Vagina (tissue), 2 donors: ENCODE data around the gene TMC7. TPM values are rescaled to one million over a fixed set of nuclear protein-coding genes. Genes with fewer than 3 reads are reported as not detected.

Experiments used
- DNase-seq, 2 donors: peaks; one replicate each; pipeline ENCODE4 v3.0.0-alpha.2; 2017; ENCODE audit errors: extremely low spot score in 2 of 2
- H3K27ac ChIP-seq: fragments of 200-600 bp; sonication (generic); one replicate; pipeline ENCODE4 v1.5.1; 2019
- H3K27me3 ChIP-seq: fragments of 200-600 bp; sonication (generic); one replicate; pipeline ENCODE4 v1.5.1; 2019
- H3K36me3 ChIP-seq, 2 donors: fragments of 200-600 bp; sonication (generic); one replicate each; pipeline ENCODE4 v1.5.1; 2017 to 2019
- H3K4me1 ChIP-seq: fragments of 200-600 bp; sonication (generic); one replicate; pipeline ENCODE4 v1.5.1; 2019
- H3K4me3 ChIP-seq, 2 donors: fragments of 200-600 bp; sonication (generic); 1 replicate in 1 of 2; 2 replicates in 1 of 2; pipeline ENCODE4 v1.5.1; 2016 to 2019
- H3K9me3 ChIP-seq: fragments of 200-600 bp; sonication (generic); one replicate; pipeline ENCODE4 v1.5.1; 2019
- CTCF ChIP-seq, 3 experiments: fragments of 450-650 bp in 2 of 3; fragments of 200-600 bp in 1 of 3; sonication (generic) in 1 of 3; IDR thresholded peaks; one replicate each; pipeline ENCODE4 v1.5.1; 2017 to 2019; ENCODE audit warnings: antibody characterized with exemption in 3 of 3, mild to moderate bottlenecking in 2 of 3, moderate library complexity in 2 of 3
- POLR2A ChIP-seq, 2 donors: fragments of 450-650 bp; IDR thresholded peaks; one replicate each; pipeline ENCODE4 v1.6.1; 2017; ENCODE audit warnings: antibody characterized with exemption in 2 of 2, mild to moderate bottlenecking in 2 of 2, moderate library complexity in 2 of 2
- POLR2AphosphoS5 ChIP-seq, 2 donors: sonication (generic); formaldehyde crosslinking; IDR thresholded peaks; one replicate each; pipeline ENCODE4 v1.9.0; 2017; ENCODE audit warnings: antibody characterized with exemption in 2 of 2, mild to moderate bottlenecking in 2 of 2, low read depth in 1 of 2; ENCODE audit not compliant: insufficient read depth in 1 of 2
- intact Hi-C: fragments of 100-400 bp; cut with DNase I; formaldehyde crosslinking; loops from one replicate; pipeline ENCODE4 v1.15.1; 2023
- total RNA-seq: library from RNA; depleted of rRNA; stranded (reverse); fragments of >200 nt; gene quantifications from one replicate; pipeline ENCODE4 v1.2.3, GENCODE V29; 2016

Gene TMC7
- total RNA-seq, result 1.7 TPM

DNA sequence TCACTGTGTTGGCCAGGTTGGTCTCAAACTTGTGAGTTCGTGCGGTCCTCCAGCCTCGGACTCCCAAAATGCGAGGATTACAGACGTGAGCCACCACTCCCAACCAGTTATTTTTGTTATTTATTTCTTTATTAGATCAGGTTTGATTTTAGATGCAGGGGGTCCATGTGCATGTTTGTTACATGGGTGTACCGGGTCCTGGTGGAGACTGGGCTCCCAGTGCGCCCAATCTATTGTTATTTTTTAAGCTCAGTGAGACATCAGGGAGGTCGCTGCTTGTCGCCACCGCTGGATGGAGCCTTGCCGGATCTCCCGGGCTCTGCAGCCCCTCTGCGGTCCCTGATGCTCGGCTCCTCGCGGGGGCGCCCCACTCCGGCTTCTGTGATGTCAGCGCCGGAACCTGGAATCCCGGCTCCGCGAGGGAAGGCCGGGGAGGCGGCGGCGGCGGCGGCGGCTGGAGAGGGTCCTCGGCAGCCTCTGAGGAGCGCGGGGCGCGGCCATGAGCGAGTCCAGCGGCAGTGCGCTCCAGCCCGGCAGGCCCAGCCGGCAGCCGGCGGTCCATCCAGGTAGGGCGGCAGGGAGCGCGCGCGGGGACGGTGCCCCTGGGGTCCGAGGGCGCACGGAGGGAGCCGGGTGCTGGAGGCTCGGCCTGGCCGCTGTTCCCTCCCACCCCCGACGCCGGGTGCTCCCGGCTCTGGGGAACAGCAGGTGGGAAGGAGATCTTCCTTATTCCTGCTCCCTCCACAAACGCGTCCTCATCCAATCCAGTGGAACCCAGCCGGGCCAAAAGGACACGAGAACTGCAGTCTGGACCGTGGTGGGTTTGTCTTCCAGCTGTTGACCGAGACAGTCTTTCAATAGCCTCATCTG is at the start of gene TMC7:
Gene TMC7 (plus strand): TSS at position 370 of the 870 bp plus-strand sequence. CDS start 130 bp downstream, at position 500.
- peak; percentile 43 to 71 (median 63) for TF ChIP-seq CTCF (IDR thresholded peaks at IDR 0.05)
- no peak for TF ChIP-seq POLR2AphosphoS5 (IDR thresholded peaks at IDR 0.05; ENCODE audit: insufficient read depth in 1 of 2, low read depth in 1 of 2)

DNA sequence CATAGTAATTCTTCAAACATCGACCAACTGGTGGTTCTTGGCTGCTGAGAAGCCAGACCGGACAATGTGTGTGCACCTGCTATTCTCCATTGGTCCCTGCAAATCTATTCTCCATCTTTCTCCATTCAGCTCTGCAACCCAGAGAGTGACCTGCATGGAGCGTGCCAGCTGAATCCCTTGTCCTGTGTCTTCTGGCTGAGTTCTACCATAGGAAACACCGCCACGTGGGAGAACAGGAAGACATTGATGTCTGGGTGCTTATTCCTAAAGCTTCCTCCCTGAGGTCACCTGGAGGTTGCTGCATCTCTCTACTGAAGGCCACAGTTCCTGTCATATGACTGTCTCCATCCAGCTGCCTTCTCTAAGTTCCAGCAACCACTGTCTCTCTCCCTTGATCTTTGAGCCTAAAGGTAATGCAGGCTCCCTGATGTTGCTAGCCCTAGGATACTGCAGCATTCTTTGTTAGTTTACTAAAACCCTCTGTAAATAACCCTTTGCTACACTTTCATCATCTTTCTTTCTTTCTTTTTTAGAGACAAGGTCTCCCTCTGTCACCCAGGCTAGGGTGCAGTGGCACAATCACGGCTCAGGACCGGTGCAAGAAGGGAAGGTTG is 46.9 kb upstream of the TMC7 start:
- no peak for DNase-seq
- Histone ChIP-seq H3K9me3 (no peaks in the 10 kb centered on the region), H3K4me3 (no peak overlapping the region), H3K27ac (no peak overlapping the region), H3K27me3 (no peaks in the 10 kb centered on the region), H3K4me1 (no peaks in the 10 kb centered on the region), H3K36me3 (no peaks in the 10 kb centered on the region)
- intact Hi-C loops, result no loop called here
- no peak for TF ChIP-seq CTCF (IDR thresholded peaks at IDR 0.05)
- no peak for TF ChIP-seq POLR2AphosphoS5 (IDR thresholded peaks at IDR 0.05; ENCODE audit: insufficient read depth in 1 of 2, low read depth in 1 of 2)
- TF ChIP-seq POLR2A (IDR thresholded peaks at IDR 0.05), result no peak

More for the DNA sequence above, at the start of gene TMC7:
- intact Hi-C loops, result loop anchor here (10.0 kb wide), 1 partner anchor 91 kb away; no protein-coding TSS in a partner anchor
- Histone ChIP-seq H3K4me3 (peak within 1 kb of the TSS; percentile 52 to 63), H3K36me3 (no peaks in the 10 kb centered on the region), H3K4me1 (no peaks in the 10 kb centered on the region), H3K27ac (peak within 1 kb of the TSS; percentile 49), H3K9me3 (no peaks in the 10 kb centered on the region), H3K27me3 (no peaks in the 10 kb centered on the region)
- DNase-seq, result no peak

- TF ChIP-seq CTCF (IDR thresholded peaks at IDR 0.05) (no peak), POLR2AphosphoS5 (IDR thresholded peaks at IDR 0.05; ENCODE audit: insufficient read depth in 1 of 2, low read depth in 1 of 2) (no peak), POLR2A (IDR thresholded peaks at IDR 0.05) (no peak)
- H3K36me3 ChIP-seq, result no peaks in the 10 kb centered on the region
- intact Hi-C loops, result no loop called here
Observed at GRCh38 chr16:18937390-18937789, 46.3 kb upstream of the TMC7 start.

DNA sequence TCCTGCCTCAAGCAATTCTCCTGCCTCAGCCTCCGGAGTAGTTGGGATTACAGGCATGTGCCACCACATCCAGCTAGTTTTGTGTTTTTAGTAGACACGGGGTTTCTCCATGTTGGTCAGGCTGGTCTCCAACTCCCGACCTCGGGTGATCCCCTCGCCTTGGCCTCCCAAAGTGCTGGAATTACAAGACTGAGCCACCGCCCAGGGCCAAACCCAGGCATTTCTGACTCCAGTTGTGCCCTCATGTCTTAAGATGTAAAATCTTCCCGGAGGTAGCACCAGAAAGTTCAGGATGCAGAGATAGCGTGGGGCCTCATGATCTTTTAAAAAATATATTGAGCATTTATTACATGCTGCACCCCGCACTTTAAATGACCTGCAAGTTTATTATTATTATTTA is 44.7 kb upstream of the TMC7 start:
- H3K36me3 ChIP-seq, result no peaks in the 10 kb centered on the region
- no peak for DNase-seq
- no peaks in the 10 kb centered on the region for H3K27me3 ChIP-seq
- no peak overlapping the region for H3K27ac ChIP-seq
- no peak overlapping the region for H3K4me3 ChIP-seq
- intact Hi-C loops, result no loop called here
- TF ChIP-seq POLR2AphosphoS5 (IDR thresholded peaks at IDR 0.05; ENCODE audit: insufficient read depth in 1 of 2, low read depth in 1 of 2) (no peak), CTCF (IDR thresholded peaks at IDR 0.05) (no peak), POLR2A (IDR thresholded peaks at IDR 0.05) (no peak)
- H3K4me1 ChIP-seq, result no peaks in the 10 kb centered on the region
- no peaks in the 10 kb centered on the region for H3K9me3 ChIP-seq

More at GRCh38 chr16:18937390-18937789, 46.3 kb upstream of the TMC7 start:
- no peaks in the 10 kb centered on the region for H3K4me1 ChIP-seq
- H3K4me3 ChIP-seq, result no peak overlapping the region
- DNase-seq, result no peak
- no peak overlapping the region for H3K27ac ChIP-seq
- no peaks in the 10 kb centered on the region for H3K9me3 ChIP-seq
- no peaks in the 10 kb centered on the region for H3K27me3 ChIP-seq

DNA sequence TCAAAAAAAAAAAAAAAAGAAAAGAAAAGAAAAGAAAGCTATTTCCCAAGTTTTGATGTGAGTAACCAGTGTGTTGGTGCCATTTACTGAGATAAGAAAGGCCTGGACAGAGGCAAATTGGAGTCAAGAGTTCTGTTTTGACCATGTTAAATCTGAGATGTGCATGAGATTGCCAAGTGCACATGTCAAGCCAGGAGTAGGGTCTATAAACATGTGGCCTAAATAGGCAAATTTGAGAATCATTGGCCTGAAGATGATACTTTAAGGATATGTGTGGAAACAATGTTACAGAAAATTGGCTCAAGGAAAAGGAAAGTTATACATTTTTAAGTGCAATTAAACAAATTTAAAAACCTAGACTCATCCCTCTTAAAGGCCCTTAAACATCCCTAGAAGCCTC is 42.3 kb upstream of the TMC7 start:
- Histone ChIP-seq H3K36me3 (no peaks in the 10 kb centered on the region), H3K27ac (no peak overlapping the region), H3K27me3 (no peaks in the 10 kb centered on the region), H3K4me3 (no peak overlapping the region), H3K9me3 (no peaks in the 10 kb centered on the region), H3K4me1 (no peaks in the 10 kb centered on the region)
- no peak for DNase-seq
- TF ChIP-seq POLR2A (IDR thresholded peaks at IDR 0.05) (no peak), CTCF (IDR thresholded peaks at IDR 0.05) (no peak), POLR2AphosphoS5 (IDR thresholded peaks at IDR 0.05; ENCODE audit: insufficient read depth in 1 of 2, low read depth in 1 of 2) (no peak)
- intact Hi-C loops, result no loop called here
